Raji (cell line): ENCODE data around the gene HERC3.

Source experiments
- POLR2A ChIP-seq: IDR thresholded peaks from 2 replicates; pipeline ENCODE4 v1.6.1; 2011; ENCODE audit warnings: low read depth, low read length, control low read depth; ENCODE audit not compliant: insufficient read depth

Gene HERC3

DNA sequence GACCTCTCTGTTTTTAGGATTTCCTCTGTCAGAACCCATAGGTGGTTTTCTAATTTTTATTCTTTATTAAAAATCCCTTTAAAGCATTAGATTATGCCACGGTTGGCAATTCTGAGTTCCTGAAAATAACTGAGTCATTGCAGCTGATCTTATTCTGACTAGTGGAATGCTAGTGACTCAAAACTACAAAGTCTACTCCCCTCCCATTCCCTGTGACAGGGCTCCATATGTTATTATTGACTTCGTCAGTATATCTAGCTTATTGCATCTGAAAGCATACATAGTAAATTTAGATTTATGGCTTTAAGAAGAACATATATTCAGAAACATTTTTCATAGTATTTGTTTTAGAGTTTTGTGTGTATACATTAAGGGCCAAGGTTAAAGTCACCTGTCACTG lies 38.5 kb downstream of the HERC3 start:
- TF ChIP-seq POLR2A = no peak

DNA sequence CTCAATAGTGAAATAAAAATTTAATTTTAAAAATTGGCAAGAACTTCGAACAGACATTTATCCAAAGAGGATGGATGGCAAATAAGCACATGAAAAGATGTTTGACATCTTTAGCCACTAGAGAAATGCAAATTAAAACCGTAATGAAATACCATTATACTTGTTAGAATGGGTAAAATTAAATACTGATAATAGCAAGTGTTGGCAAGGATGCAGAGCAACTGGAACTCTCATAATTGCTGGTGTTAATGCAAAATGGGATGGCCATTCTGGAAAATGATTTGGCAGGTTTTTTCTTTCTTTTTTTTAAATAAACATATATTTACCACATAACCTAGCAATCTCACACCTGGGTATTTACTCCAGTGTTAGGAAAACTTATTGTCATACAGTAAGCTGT lies 51.7 kb downstream of the HERC3 start:
- no peak for TF ChIP-seq POLR2A

DNA sequence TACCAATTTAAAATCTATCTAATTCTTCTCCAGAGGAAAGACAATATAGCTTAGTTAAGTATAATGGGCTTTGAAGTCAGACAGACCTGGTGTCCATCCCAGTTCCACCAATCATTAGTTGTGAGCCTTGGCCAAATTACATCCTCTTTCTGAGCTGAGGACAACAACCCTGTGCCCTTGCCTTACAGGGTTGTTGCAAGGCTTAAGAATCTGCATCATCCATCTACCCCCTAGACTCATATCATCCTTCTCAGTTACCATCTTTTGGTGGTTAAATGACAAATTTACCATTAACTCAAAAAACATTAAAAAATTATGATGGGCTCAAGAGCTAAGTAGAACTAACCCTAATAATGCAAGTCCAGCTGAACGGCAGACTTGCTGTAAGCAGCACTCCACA lies 53.7 kb downstream of the HERC3 start:
- TF ChIP-seq POLR2A = no peak

DNA sequence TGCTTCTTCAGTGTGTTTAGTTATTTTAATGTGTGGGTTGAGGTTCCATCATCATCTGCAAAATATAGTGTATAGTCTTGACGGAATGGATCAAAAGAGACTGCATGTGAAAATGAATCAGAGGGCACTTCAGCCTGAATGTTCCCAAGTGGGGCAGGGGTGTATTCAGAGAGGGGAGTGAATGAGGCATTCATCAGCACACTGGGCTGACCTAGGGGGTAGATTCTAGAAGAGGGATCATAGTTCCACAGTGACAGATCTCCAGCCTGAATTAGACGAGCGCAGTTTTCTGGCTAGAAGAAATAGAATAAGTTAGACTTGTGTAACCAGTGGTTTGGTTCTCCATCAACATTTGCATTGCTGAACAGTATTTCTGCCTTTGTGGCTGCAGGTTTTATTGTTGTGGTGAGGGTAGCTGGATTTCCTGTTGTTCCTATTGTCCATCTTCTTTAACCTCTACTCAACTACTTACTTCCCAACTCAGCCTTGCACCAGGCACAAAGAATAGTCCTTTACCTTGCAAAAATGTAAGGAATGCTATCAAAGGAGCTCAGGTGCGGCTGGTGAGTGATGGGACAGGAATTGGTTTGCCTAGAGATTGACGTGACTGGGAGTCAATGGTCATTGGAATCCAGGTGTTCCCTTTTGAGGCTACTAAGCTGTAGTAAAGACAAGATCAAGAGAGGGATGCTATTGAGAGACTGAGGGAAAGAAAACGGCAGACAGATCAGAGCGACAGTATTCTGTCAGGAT lies 54.4 kb downstream of the HERC3 start:
- TF ChIP-seq POLR2A = no peak

DNA sequence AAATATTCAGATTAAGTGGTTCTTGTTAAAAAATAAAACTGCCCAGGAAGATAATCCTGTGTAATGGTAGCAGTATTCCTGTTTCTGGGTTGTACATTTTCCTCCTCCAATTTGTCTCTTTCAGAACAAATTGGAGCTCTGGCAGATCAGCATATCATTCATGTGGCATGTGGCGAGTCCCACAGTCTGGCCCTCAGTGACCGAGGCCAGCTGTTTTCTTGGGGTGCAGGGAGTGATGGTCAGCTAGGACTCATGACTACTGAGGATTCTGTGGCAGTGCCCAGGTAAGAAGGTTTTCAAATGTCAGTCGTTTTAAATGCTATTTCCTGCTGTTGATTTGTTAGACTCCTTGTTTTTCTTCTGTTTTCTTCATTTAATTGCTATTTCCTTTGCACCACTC lies 57.4 kb downstream of the HERC3 start:
- no peak for TF ChIP-seq POLR2A

GRCh38 chr4:88653371-88653946 lies 61.2 kb downstream of the HERC3 start:
- no peak for TF ChIP-seq POLR2A

DNA sequence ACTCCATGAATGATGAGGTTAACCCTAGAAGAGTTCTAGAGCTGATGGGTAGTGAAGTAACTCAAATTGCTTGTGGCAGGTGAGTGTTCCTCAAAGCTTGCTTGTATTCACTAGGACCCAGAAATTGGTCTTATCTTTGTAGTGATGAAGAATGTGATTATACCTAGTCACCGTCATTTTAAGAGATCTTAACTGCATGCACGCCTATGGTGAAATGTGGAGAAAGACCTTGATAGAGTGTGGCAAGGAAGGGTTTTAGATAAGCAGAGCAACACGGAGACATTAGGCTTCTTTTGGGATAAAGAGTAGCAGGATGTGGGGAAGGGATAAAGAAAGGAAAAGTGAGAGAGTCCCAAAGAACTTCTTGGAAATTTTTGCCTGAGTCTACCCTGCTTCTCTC lies 62.9 kb downstream of the HERC3 start:
- no peak for TF ChIP-seq POLR2A

GRCh38 chr4:88659055-88659889 lies 67.0 kb downstream of the HERC3 start:
- no peak for TF ChIP-seq POLR2A

GRCh38 chr4:88659890-88660208 lies 67.6 kb downstream of the HERC3 start:
- TF ChIP-seq POLR2A = no peak

GRCh38 chr4:88660446-88661294 lies 68.4 kb downstream of the HERC3 start:
- TF ChIP-seq POLR2A = no peak

GRCh38 chr4:88661739-88662138 lies 69.5 kb downstream of the HERC3 start:
- no peak for TF ChIP-seq POLR2A

- no peak for TF ChIP-seq POLR2A
These were observed 80.7 kb downstream of the HERC3 start for GRCh38 chr4:88672987-88673386.

GRCh38 chr4:88673886-88674285 lies 81.6 kb downstream of the HERC3 start:
- TF ChIP-seq POLR2A = no peak

- TF ChIP-seq POLR2A = no peak
These were observed 82.3 kb downstream of the HERC3 start for GRCh38 chr4:88674565-88674964.

DNA sequence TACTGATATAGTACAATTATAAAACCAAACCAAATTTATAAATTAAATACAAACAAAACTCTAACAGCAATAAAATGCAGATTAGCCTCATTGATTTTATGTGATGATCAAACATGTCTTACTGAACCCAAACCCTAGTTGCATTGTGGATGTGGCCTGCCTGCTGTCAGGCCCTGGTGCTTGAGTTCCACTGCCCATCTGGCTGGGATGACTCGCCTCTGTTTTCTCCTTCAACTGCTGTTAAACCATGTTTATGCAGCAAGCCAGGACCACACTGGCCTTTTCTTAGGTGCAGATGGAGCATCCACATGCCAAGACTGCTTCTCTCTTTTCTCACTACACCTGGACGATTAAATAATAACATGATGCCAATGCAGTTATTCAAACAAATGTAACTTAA lies 82.7 kb downstream of the HERC3 start:
- no peak for TF ChIP-seq POLR2A

DNA sequence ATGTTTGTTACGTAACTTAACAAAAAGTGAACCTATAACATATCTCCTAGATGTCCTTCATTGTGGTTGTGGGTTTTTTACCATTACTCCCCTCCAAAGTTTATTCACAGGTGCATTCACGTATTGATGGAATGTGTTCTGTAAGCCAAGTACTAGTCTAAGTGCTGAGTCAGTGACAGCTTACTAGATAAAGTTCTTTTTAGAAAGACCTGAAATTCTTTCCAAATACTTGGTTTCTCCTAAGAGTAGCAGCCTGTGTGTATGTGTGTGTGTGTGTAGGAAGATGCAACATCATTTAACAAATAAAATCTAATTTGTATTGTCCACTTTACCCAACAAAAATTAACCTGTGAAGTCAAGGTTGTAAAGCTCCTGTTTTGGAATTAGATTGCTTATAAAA lies 83.3 kb downstream of the HERC3 start:
- TF ChIP-seq POLR2A = no peak

DNA sequence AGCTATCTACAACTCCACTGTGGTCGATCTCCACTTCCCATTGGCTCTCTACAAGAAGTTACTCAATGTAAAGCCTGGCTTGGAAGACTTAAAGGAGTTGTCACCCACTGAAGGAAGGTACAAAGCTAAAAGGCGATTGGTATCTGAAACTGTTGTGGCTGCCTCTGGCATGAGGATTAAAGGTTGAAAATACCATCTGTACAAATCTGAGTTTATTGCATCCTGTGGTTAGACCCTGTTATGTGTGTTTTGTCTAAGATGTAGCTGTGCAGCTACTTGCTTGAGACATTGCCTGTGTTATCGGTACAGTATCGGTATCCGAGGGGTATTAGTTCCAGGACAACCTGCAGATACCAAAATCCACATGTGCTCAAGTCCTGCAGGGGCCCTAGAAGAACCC lies 88.9 kb downstream of the HERC3 start:
- no peak for TF ChIP-seq POLR2A
